HepG2 (cell line): Measurements from ENCODE around the gene NMT2. TPM values are rescaled to one million over a fixed set of nuclear protein-coding genes. Genes with fewer than 3 reads are reported as not detected.

Experiments used
- AGO2 ChIP-seq: fragments of 200-400 bp; formaldehyde crosslinking; optimal IDR thresholded peaks from 2 replicates; pipeline ENCODE3; 2017; ENCODE audit warnings: mild to moderate bottlenecking, low read depth, low read length, moderate library complexity
- EHMT2 ChIP-seq: fragments of 200-600 bp; sonication (generic); IDR thresholded peaks from 2 replicates; pipeline ENCODE4 v1.7.0; 2017; ENCODE audit warnings: antibody characterized with exemption, low read depth, low read length, borderline replicate concordance
- ELF4 ChIP-seq: sonication (generic); formaldehyde crosslinking; IDR thresholded peaks from 2 replicates; pipeline ENCODE4 v1.5.0; 2020; ENCODE audit warnings: missing genetic modification reagents, mild to moderate bottlenecking, moderate library complexity, borderline replicate concordance
- KMT2B ChIP-seq: IDR thresholded peaks from 2 replicates; pipeline ENCODE4 v1.6.1; 2016; ENCODE audit warnings: missing genetic modification reagents, missing compliant biosample characterization
- MATR3 ChIP-seq: sonication (generic); formaldehyde crosslinking; IDR thresholded peaks from 2 replicates; pipeline ENCODE4 v1.4.0; 2020; ENCODE audit warnings: missing genetic modification reagents
- PHF21A ChIP-seq: sonication (generic); formaldehyde crosslinking; IDR thresholded peaks from 2 replicates; pipeline ENCODE4 v1.5.0; 2020; ENCODE audit warnings: mild to moderate bottlenecking, missing genetic modification reagents
- PITX1 ChIP-seq: sonication (generic); formaldehyde crosslinking; IDR thresholded peaks from 2 replicates; pipeline ENCODE4 v1.5.1; 2020; ENCODE audit warnings: mild to moderate bottlenecking, missing genetic modification reagents
- SMARCE1 ChIP-seq: fragments of 450-650 bp; IDR thresholded peaks from 2 replicates; pipeline ENCODE4 v1.6.1; 2017; ENCODE audit warnings: borderline replicate concordance
- SNAI1 ChIP-seq: sonication (generic); formaldehyde crosslinking; IDR thresholded peaks from 2 replicates; pipeline ENCODE4 v1.5.0; 2020; ENCODE audit warnings: mild to moderate bottlenecking, missing genetic modification reagents, borderline replicate concordance
- SOX5 ChIP-seq: IDR thresholded peaks from 2 replicates; pipeline ENCODE4 v1.6.1; 2016; ENCODE audit warnings: borderline replicate concordance
- STAG1 ChIP-seq: sonication (generic); formaldehyde crosslinking; IDR thresholded peaks from 2 replicates; pipeline ENCODE4 v1.4.0; 2020; ENCODE audit warnings: missing genetic modification reagents
- U2AF2 ChIP-seq: fragments of 200-400 bp; formaldehyde crosslinking; IDR thresholded peaks from 2 replicates; pipeline ENCODE4 v1.6.1; 2017; ENCODE audit warnings: low read depth, mild to moderate bottlenecking, low read length
- ZNF160 ChIP-seq: sonication (generic); formaldehyde crosslinking; IDR thresholded peaks from 2 replicates; pipeline ENCODE4 v1.8.0; 2022; ENCODE audit warnings: mild to moderate bottlenecking, inconsistent platforms, missing genetic modification reagents
- ZNF264 ChIP-seq: sonication (generic); formaldehyde crosslinking; IDR thresholded peaks from 2 replicates; pipeline ENCODE4 v1.4.0; 2020; ENCODE audit warnings: missing genetic modification reagents
- ZNF317 ChIP-seq: sonication (generic); formaldehyde crosslinking; IDR thresholded peaks from 2 replicates; pipeline ENCODE4 v1.5.0; 2020; ENCODE audit warnings: mild to moderate bottlenecking, missing genetic modification reagents
- ZNF546 ChIP-seq: sonication (generic); formaldehyde crosslinking; conservative IDR thresholded peaks from 2 replicates; pipeline ENCODE4 v1.8.1; 2023; ENCODE audit warnings: mild to moderate bottlenecking, missing genetic modification reagents
- ZNF850 ChIP-seq: sonication (generic); formaldehyde crosslinking; conservative IDR thresholded peaks from 2 replicates; pipeline ENCODE4 v1.9.0; 2021; ENCODE audit warnings: mild to moderate bottlenecking, missing genetic modification reagents
- polyA plus RNA-seq, 8 experiments: library from polyadenylated mRNA; depleted of rRNA in 3 of 8; stranded (reverse) in 7 of 8; unstranded in 1 of 8; fragments of >200 nt; fragmentation: Illumina TruSeq in 4 of 8; extraction: Trizol in 4 of 8; gene quantifications; 2 replicates each; pipeline versions ENCODE4 v1.2.1 to v1.2.3, GENCODE V29; 2011 to 2016; ENCODE audit warnings: low read depth in 4 of 8, missing spikeins in 1 of 8, mixed read lengths in 1 of 8; ENCODE audit not compliant: insufficient read depth in 1 of 8
- total RNA-seq, 5 experiments: library from RNA; depleted of rRNA; stranded (reverse); fragments of >200 nt; fragmentation: Illumina TruSeq; extraction: Trizol; gene quantifications; 2 replicates each; pipeline ENCODE4 v1.2.3, GENCODE V29; 2016; ENCODE audit warnings: low read depth in 1 of 5
- TF ChIP-seq, protein P1 (sequence below): sonication (generic); formaldehyde crosslinking; IDR thresholded peaks from 2 replicates; pipeline ENCODE4 v1.5.0; 2020; ENCODE audit warnings: mild to moderate bottlenecking, missing genetic modification reagents, borderline replicate concordance
- TF ChIP-seq, protein P2 (sequence below): sonication (generic); formaldehyde crosslinking; IDR thresholded peaks from 2 replicates; pipeline ENCODE4 v1.5.0; 2020; ENCODE audit warnings: missing genetic modification reagents
- TF ChIP-seq, protein P3 (sequence below): sonication (generic); formaldehyde crosslinking; IDR thresholded peaks from 2 replicates; pipeline ENCODE4 v1.5.0; 2020; ENCODE audit warnings: mild to moderate bottlenecking, missing genetic modification reagents
- TF ChIP-seq, protein P4 (sequence below): sonication (generic); formaldehyde crosslinking; IDR thresholded peaks from 2 replicates; pipeline ENCODE4 v1.5.0; 2020; ENCODE audit warnings: mild to moderate bottlenecking, missing genetic modification reagents

The NMT2 gene
- total and polyA plus RNA-seq, 2 of the 13 experiments (the other 11 are each of a cell fraction or from before 2014, with no cell fraction given) = 10.1 to 23.8 TPM

DNA sequence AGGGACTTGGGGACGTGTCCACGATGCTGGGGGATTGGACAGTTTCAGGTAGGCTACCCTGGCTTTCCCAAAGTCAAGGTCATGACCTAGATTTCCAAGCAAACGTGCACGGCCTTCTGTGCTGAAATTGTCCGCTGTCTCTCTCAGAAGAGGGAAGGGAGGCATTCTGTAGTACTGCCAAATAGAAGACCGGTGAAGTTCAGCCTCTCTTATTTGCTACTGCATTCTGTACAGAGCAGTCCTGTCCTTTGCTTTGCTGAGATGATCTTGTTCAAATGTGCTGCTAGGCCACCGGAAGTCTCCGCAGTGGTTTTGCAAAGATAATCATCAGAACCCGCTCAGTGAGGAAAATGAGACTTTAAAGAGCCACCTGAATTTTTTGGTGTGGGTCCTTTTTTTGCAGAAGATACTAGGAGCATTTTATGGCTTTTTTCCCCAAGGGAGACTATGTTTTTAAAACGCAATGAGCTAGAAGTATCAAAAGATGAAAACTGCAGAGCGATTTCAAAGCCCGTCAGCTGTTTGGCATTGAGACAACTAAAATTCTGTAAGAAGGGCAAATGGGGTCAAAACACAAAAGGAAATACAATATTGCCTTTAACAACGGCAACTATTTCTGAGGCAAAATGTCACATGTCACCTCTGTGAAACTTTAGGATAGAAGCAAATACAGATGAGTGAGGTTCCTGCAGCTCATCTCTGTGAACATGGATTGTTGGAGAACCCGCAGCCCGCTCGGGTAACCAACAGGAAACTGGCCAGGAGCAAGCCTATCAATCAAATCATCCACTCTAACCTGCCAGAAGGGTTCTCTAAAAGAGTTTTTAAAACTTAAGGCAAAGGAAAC is 1.3 kb upstream of the NMT2 start (continued):
- TF ChIP-seq, protein P1, sequence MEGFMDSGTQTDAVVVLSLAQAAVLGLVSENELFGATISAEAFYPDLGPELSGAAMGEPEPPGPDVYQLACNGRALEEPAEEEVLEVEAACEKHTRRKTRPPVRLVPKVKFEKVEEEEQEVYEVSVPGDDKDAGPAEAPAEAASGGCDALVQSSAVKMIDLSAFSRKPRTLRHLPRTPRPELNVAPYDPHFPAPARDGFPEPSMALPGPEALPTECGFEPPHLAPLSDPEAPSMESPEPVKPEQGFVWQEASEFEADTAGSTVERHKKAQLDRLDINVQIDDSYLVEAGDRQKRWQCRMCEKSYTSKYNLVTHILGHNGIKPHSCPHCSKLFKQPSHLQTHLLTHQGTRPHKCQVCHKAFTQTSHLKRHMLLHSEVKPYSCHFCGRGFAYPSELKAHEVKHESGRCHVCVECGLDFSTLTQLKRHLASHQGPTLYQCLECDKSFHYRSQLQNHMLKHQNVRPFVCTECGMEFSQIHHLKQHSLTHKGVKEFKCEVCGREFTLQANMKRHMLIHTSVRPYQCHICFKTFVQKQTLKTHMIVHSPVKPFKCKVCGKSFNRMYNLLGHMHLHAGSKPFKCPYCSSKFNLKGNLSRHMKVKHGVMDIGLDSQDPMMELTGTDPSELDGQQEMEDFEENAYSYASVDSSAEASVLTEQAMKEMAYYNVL (CRISPR knock-in tag) = no peak
- TF ChIP-seq ZNF264 (no peak), KMT2B (CRISPR knock-in tag) (no peak; the same call in 1 of the 2 replicates), SMARCE1 (no peak), ZNF317 (CRISPR knock-in tag) (peak; percentile 93), STAG1 (CRISPR knock-in tag) (no peak), SNAI1 (CRISPR knock-in tag) (no peak), ZNF546 (0 out of 2 replicates have a peak, but pooled peaks have one; percentile 4), ELF4 (CRISPR knock-in tag) (no peak), EHMT2 (no peak), SOX5 (CRISPR knock-in tag) (no peak), PITX1 (CRISPR knock-in tag) (no peak), AGO2 (no peak), MATR3 (no peak), ZNF160 (CRISPR knock-in tag) (no peak), ZNF850 (no peak), PHF21A (CRISPR knock-in tag) (peak; percentile 43; the same call in 1 of the 2 replicates), U2AF2 (no peak)
- TF ChIP-seq, protein P2, sequence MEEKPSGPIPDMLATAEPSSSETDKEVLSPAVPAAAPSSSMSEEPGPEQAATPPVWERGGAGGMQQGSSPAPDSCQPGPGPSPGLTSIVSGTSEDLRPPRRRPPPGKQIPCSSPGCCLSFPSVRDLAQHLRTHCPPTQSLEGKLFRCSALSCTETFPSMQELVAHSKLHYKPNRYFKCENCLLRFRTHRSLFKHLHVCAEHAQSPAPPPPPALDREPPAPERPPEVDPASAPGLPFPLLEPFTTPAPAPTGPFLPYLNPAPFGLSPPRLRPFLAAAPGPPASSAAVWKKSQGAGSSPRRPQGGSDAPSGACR (CRISPR knock-in tag) = no peak
- TF ChIP-seq, protein P3, sequence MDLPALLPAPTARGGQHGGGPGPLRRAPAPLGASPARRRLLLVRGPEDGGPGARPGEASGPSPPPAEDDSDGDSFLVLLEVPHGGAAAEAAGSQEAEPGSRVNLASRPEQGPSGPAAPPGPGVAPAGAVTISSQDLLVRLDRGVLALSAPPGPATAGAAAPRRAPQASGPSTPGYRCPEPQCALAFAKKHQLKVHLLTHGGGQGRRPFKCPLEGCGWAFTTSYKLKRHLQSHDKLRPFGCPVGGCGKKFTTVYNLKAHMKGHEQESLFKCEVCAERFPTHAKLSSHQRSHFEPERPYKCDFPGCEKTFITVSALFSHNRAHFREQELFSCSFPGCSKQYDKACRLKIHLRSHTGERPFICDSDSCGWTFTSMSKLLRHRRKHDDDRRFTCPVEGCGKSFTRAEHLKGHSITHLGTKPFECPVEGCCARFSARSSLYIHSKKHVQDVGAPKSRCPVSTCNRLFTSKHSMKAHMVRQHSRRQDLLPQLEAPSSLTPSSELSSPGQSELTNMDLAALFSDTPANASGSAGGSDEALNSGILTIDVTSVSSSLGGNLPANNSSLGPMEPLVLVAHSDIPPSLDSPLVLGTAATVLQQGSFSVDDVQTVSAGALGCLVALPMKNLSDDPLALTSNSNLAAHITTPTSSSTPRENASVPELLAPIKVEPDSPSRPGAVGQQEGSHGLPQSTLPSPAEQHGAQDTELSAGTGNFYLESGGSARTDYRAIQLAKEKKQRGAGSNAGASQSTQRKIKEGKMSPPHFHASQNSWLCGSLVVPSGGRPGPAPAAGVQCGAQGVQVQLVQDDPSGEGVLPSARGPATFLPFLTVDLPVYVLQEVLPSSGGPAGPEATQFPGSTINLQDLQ (CRISPR knock-in tag) = no peak
- TF ChIP-seq, protein P4, sequence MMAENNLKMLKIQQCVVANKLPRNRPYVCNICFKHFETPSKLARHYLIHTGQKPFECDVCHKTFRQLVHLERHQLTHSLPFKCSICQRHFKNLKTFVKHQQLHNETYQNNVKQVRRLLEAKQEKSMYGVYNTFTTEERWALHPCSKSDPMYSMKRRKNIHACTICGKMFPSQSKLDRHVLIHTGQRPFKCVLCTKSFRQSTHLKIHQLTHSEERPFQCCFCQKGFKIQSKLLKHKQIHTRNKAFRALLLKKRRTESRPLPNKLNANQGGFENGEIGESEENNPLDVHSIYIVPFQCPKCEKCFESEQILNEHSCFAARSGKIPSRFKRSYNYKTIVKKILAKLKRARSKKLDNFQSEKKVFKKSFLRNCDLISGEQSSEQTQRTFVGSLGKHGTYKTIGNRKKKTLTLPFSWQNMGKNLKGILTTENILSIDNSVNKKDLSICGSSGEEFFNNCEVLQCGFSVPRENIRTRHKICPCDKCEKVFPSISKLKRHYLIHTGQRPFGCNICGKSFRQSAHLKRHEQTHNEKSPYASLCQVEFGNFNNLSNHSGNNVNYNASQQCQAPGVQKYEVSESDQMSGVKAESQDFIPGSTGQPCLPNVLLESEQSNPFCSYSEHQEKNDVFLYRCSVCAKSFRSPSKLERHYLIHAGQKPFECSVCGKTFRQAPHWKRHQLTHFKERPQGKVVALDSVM (CRISPR knock-in tag) = no peak
